Measurements from ENCODE around the gene RPTOR. TPM values are rescaled to one million over a fixed set of nuclear protein-coding genes. Genes with fewer than 3 reads are reported as not detected.

Gene RPTOR
- total RNA-seq, 4 donors from 2014 or later, result 34.1 to 65.8 (median 43.6) TPM

DNA sequence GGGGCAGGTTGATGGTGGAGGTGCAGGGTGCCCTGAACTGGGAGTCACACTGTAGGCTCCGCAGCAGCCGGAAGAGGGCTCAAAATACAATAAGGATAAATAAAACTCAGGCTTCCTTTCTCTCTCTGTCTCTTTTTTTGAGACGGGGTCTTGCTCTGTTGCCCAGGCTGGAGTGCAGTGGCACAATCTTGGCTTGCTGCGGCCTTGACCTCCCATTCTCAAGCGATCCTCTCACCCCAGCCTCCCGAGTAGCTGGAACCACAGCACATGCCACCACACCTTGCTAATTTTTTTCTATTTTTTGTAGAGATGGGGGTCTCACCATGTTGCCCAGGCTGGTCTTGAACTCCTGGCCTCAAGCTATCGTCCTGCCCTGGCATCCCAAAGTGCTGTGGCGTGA lies 35.3 kb upstream of the RPTOR start:
- no peaks in the 10 kb centered on the region for H3K4me1 ChIP-seq
- DNase-seq (ENCODE audit: extremely low spot score), result no peak
- H3K9me3 ChIP-seq, result no peaks in the 10 kb centered on the region
- H3K27me3 ChIP-seq, result peaks cover 0 to 67% (median 2%) of the 10 kb centered on the region in 4 donors
- 87% methylated on average over 8 of the region's 8 CpGs for WGBS
- intact Hi-C loops (cut with DNase I), result no loop called here
- no peaks in the 10 kb centered on the region for H3K36me3 ChIP-seq
- TF ChIP-seq POLR2AphosphoS5 (IDR thresholded peaks at IDR 0.05) (no peak), POLR2A (IDR thresholded peaks at IDR 0.05; ENCODE audit: low read depth) (no peak), EP300 (IDR thresholded peaks at IDR 0.05) (no peak)
- TF ChIP-seq, protein P1, sequence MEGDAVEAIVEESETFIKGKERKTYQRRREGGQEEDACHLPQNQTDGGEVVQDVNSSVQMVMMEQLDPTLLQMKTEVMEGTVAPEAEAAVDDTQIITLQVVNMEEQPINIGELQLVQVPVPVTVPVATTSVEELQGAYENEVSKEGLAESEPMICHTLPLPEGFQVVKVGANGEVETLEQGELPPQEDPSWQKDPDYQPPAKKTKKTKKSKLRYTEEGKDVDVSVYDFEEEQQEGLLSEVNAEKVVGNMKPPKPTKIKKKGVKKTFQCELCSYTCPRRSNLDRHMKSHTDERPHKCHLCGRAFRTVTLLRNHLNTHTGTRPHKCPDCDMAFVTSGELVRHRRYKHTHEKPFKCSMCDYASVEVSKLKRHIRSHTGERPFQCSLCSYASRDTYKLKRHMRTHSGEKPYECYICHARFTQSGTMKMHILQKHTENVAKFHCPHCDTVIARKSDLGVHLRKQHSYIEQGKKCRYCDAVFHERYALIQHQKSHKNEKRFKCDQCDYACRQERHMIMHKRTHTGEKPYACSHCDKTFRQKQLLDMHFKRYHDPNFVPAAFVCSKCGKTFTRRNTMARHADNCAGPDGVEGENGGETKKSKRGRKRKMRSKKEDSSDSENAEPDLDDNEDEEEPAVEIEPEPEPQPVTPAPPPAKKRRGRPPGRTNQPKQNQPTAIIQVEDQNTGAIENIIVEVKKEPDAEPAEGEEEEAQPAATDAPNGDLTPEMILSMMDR (IDR thresholded peaks at IDR 0.05), result no peak
- H3K27ac ChIP-seq (replicated peaks in 1 of 4), result no peak overlapping the region
- no peak overlapping the region for H3K4me3 ChIP-seq

DNA sequence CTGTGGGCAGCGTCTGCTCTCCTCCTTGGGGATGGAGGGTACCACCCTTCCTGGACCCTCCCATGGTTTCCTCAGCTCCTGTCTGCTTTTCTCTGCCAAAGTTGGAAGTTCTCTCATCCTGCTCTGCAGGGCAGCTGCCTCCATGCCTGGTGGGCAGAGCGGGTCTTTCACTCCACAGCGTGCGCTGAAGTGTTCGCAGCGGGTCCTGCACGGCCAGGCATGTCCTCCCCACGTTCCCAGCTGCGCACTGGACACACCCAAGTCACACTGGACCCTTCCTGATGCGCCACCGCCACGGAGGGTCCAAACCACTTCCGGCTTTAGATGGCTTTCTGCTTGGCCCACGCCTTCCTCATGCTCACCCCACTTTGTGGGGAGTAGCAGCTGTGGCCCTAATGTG lies 34.5 kb upstream of the RPTOR start:
- no peak for TF ChIP-seq POLR2AphosphoS5 (IDR thresholded peaks at IDR 0.05)
- no peak for TF ChIP-seq EP300 (IDR thresholded peaks at IDR 0.05)
- no peak for TF ChIP-seq POLR2A (IDR thresholded peaks at IDR 0.05; ENCODE audit: low read depth)
- TF ChIP-seq, protein P1 (IDR thresholded peaks at IDR 0.05), result no peak
- WGBS, result 81% methylated on average over 10 of the region's 14 CpGs
- H3K27ac ChIP-seq (replicated peaks in 1 of 4), result no peak overlapping the region
- intact Hi-C loops (cut with DNase I), result no loop called here
- H3K36me3 ChIP-seq, result no peaks in the 10 kb centered on the region
- H3K4me3 ChIP-seq, result no peak overlapping the region
- H3K4me1 ChIP-seq, result no peaks in the 10 kb centered on the region
- no peaks in the 10 kb centered on the region for H3K9me3 ChIP-seq
- peaks cover 0 to 63% (median 2%) of the 10 kb centered on the region in 4 donors for H3K27me3 ChIP-seq
- DNase-seq (ENCODE audit: extremely low spot score), result no peak

DNA sequence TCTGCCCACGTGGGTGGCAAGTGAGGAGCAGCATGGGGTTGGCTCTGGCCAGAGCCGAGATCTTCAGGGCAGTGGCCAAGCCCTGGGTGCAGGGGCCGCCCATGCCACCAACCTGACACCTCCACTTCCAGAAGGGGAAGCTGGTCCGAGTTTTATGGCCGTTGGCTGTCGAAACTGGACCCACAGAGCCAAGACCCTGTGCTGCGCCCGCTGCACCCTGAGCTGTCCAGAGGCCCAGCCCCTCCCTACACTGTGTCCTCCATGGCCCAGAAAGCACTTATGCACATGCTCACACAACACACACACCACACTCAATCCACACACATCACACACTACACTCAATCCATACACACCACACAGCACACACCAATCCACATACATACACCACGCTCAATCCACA lies 33.9 kb upstream of the RPTOR start:
- 85% methylated on average over 8 of the region's 9 CpGs for WGBS
- Histone ChIP-seq H3K4me3 (no peak overlapping the region), H3K36me3 (no peaks in the 10 kb centered on the region), H3K9me3 (no peaks in the 10 kb centered on the region), H3K27ac (replicated peaks in 1 of 4) (no peak overlapping the region), H3K4me1 (no peaks in the 10 kb centered on the region), H3K27me3 (peaks cover 0 to 59% (median 2%) of the 10 kb centered on the region in 4 donors)
- DNase-seq (ENCODE audit: extremely low spot score), result no peak
- TF ChIP-seq, protein P1 (IDR thresholded peaks at IDR 0.05), result no peak
- TF ChIP-seq POLR2AphosphoS5 (IDR thresholded peaks at IDR 0.05) (no peak), EP300 (IDR thresholded peaks at IDR 0.05) (no peak), POLR2A (IDR thresholded peaks at IDR 0.05; ENCODE audit: low read depth) (no peak)
- intact Hi-C loops (cut with DNase I), result no loop called here

DNA sequence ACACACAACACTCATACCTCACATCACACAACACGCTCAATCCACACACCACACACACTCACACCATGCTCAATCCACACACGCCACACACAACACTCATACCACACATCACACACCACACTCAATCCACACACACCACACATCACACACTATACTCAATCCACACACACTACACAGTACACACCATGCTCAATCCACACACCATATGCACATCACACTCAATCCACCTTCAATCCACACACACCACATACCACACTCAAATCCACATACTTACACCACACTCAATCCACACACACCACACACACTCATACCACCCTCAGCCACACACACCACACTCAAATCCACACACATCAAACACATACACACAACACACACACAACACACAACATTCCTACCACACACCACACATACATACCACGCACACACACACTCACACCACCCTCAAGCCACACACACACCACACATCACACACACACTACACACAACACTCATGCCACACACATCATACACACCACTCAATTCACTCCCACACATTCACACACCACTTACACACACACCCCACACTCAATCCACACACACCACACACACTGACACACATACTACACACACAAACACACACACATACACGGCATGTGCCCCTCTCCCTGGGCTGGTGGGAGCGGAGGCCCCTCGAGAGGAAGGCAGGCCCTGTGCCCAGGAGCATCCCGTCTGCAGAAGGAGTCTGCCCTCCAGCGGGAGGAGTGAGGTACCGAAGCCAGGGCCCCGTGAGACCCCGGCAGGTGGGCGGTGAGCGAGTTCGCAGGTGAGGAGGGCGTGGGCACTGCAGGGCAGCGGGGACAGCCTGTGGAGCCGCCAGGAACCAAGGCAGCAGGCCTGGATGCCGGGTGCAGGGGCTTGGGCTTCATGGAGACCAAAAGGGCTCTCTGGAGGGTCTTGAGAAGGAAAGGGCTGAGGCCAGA lies 33.1 kb upstream of the RPTOR start:
- no peak overlapping the region for H3K4me3 ChIP-seq
- WGBS, result 54% methylated on average over 18 of the region's 18 CpGs
- no peak for DNase-seq (ENCODE audit: extremely low spot score)
- H3K27ac ChIP-seq (replicated peaks in 1 of 4), result no peak overlapping the region
- intact Hi-C loops (cut with DNase I), result no loop called here
- no peaks in the 10 kb centered on the region for H3K4me1 ChIP-seq
- no peaks in the 10 kb centered on the region for H3K9me3 ChIP-seq
- peaks cover 0 to 52% (median 1%) of the 10 kb centered on the region in 4 donors for H3K27me3 ChIP-seq
- H3K36me3 ChIP-seq, result no peaks in the 10 kb centered on the region
- TF ChIP-seq POLR2AphosphoS5 (IDR thresholded peaks at IDR 0.05) (no peak), EP300 (IDR thresholded peaks at IDR 0.05) (no peak), POLR2A (IDR thresholded peaks at IDR 0.05; ENCODE audit: low read depth) (no peak)
- TF ChIP-seq, protein P1 (IDR thresholded peaks at IDR 0.05), result no peak

Measured in esophagus muscularis mucosa (tissue), 4 donors.